ENCODE data around the gene SMIM26. TPM values are rescaled to one million over a fixed set of nuclear protein-coding genes. Genes with fewer than 3 reads are reported as not detected.

SMIM26 gene
- total RNA-seq, 1 donor from 2014 or later: 55.7 TPM

DNA sequence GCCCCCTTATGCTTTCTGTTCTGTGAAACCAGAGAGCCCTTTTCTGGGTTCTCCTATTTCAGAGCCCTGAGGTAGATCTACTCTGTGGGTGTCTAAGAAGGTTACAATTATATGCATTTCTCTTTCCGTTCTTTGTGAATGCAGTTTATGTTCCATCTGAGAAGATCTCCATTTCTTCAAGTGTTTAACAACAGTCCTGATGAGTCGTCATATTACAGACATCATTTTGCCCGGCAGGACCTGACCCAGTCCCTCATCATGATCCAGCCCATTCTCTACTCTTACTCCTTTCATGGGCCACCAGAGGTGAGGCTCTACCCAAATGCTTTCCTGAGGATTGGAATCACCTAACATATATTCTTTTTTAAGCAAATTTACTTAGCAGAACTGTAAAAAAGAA lies 18.8 kb upstream of the SMIM26 start:
- Mint-ChIP-seq H3K9me3 (ENCODE audit: unreplicated experiment) (no peaks in the 10 kb centered on the region), H3K27me3 (ENCODE audit: unreplicated experiment) (no peaks in the 10 kb centered on the region), H3K36me3 (ENCODE audit: unreplicated experiment) (peaks cover 35% of the 10 kb centered on the region), H3K4me3 (ENCODE audit: unreplicated experiment) (no peak overlapping the region), H3K27ac (ENCODE audit: unreplicated experiment) (no peak overlapping the region), H3K4me1 (ENCODE audit: unreplicated experiment) (no peaks in the 10 kb centered on the region)
- TF ChIP-seq, protein P1, sequence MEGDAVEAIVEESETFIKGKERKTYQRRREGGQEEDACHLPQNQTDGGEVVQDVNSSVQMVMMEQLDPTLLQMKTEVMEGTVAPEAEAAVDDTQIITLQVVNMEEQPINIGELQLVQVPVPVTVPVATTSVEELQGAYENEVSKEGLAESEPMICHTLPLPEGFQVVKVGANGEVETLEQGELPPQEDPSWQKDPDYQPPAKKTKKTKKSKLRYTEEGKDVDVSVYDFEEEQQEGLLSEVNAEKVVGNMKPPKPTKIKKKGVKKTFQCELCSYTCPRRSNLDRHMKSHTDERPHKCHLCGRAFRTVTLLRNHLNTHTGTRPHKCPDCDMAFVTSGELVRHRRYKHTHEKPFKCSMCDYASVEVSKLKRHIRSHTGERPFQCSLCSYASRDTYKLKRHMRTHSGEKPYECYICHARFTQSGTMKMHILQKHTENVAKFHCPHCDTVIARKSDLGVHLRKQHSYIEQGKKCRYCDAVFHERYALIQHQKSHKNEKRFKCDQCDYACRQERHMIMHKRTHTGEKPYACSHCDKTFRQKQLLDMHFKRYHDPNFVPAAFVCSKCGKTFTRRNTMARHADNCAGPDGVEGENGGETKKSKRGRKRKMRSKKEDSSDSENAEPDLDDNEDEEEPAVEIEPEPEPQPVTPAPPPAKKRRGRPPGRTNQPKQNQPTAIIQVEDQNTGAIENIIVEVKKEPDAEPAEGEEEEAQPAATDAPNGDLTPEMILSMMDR (IDR thresholded peaks at IDR 0.05): no peak
- DNase-seq (ENCODE audit: extremely low spot score, unreplicated experiment): no peak

DNA sequence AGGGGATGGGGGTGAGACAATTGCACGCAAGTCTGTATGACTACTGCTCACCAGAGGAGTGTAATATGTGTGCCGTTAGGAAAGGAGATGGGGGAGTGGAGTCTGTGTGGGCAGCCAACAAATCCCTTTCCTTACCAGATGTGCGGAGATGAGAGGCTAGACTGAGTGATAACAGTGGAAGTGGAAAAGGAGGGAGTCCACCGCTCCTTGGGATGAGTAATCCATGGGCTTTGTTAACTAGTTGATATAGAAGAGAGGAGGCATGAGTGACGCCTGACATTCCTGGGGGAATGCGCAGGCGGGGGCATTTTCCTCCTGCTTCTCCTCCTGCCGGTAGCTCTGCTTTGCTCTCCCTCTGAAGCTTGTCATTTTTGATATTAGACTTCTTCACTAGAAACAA lies 13.5 kb upstream of the SMIM26 start:
- no peak for DNase-seq (ENCODE audit: extremely low spot score, unreplicated experiment)
- no peaks in the 10 kb centered on the region for H3K4me1 Mint-ChIP-seq (ENCODE audit: unreplicated experiment)
- H3K9me3 Mint-ChIP-seq (ENCODE audit: unreplicated experiment): no peaks in the 10 kb centered on the region
- H3K4me3 Mint-ChIP-seq (ENCODE audit: unreplicated experiment): no peak overlapping the region
- H3K27me3 Mint-ChIP-seq (ENCODE audit: unreplicated experiment): no peaks in the 10 kb centered on the region
- no peak overlapping the region for H3K27ac Mint-ChIP-seq (ENCODE audit: unreplicated experiment)
- TF ChIP-seq, protein P1 (IDR thresholded peaks at IDR 0.05): no peak
- peaks cover 35% of the 10 kb centered on the region for H3K36me3 Mint-ChIP-seq (ENCODE audit: unreplicated experiment)

DNA sequence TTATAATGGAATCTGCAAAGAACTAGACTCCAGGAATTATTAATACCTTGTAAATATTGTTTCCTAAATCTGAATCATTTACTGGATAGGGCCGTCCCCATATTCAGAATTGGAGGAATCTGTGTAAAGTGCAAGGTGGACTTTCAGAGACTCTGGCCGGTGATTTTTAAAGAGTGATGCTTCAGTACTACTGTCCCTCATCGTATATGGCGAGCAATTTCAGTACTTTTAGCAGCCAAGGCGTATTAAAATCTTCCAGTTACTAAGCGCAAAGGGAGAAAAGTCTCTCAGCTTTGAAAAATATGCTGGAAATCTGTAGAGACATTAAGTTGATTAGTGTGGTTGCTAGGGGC lies 483 bp downstream of the SMIM26 start:
- Mint-ChIP-seq H3K9me3 (ENCODE audit: unreplicated experiment) (peaks cover 3% of the 10 kb centered on the region), H3K4me3 (ENCODE audit: unreplicated experiment) (peak overlapping the region; percentile 95), H3K36me3 (ENCODE audit: unreplicated experiment) (peaks cover 16% of the 10 kb centered on the region), H3K27ac (ENCODE audit: unreplicated experiment) (peak overlapping the region; percentile 98), H3K4me1 (ENCODE audit: unreplicated experiment) (peaks cover 19% of the 10 kb centered on the region), H3K27me3 (ENCODE audit: unreplicated experiment) (no peaks in the 10 kb centered on the region)
- DNase-seq (ENCODE audit: extremely low spot score, unreplicated experiment): no peak
- TF ChIP-seq, protein P1 (IDR thresholded peaks at IDR 0.05): no peak

DNA sequence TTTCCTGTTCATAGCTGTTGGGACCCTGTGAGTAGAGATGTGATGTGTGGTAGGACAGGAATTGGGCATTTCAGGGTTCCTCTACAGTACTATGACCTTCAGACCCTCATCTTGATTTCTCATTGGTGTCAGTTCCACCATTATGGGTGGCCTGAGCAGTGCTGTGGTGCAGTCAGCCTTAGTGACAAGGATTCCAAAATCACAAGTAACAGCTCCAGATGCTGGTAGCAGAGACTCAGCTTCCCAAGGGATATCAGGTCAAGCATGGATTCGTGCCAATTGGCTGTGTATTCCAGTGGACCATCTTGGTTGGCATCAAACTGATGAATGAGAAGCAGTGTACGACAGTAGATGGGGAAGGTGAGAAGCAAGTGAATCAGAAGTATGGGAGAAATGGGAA lies 3.8 kb downstream of the SMIM26 start:
- H3K36me3 Mint-ChIP-seq (ENCODE audit: unreplicated experiment): peaks cover 13% of the 10 kb centered on the region
- no peaks in the 10 kb centered on the region for H3K27me3 Mint-ChIP-seq (ENCODE audit: unreplicated experiment)
- H3K4me1 Mint-ChIP-seq (ENCODE audit: unreplicated experiment): peaks cover 19% of the 10 kb centered on the region
- TF ChIP-seq, protein P1 (IDR thresholded peaks at IDR 0.05): no peak
- no peak overlapping the region for H3K27ac Mint-ChIP-seq (ENCODE audit: unreplicated experiment)
- peaks cover 3% of the 10 kb centered on the region for H3K9me3 Mint-ChIP-seq (ENCODE audit: unreplicated experiment)
- no peak overlapping the region for H3K4me3 Mint-ChIP-seq (ENCODE audit: unreplicated experiment)
- no peak for DNase-seq (ENCODE audit: extremely low spot score, unreplicated experiment)

DNA sequence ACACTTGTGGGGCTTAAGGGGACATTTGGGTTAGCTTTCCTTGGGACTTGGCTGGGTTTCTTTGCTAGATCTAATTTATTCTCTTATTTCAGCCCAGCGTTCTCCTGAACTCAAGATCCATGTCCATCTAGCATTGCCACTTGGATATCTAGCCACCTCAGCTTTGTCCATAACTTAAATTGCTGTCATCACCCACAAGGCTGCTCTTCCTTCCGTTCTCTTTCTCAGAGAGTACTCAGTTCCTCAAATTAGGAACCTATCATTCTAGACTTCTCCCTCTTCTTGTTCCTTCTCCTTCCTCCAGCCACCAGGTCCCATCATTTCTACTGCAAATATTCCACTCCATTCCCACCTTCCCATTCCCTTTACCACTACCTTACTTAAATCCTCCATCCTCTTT lies 4.3 kb downstream of the SMIM26 start:
- TF ChIP-seq, protein P1 (IDR thresholded peaks at IDR 0.05): no peak
- no peak overlapping the region for H3K4me3 Mint-ChIP-seq (ENCODE audit: unreplicated experiment)
- no peaks in the 10 kb centered on the region for H3K27me3 Mint-ChIP-seq (ENCODE audit: unreplicated experiment)
- H3K27ac Mint-ChIP-seq (ENCODE audit: unreplicated experiment): no peak overlapping the region
- no peak for DNase-seq (ENCODE audit: extremely low spot score, unreplicated experiment)
- peaks cover 3% of the 10 kb centered on the region for H3K9me3 Mint-ChIP-seq (ENCODE audit: unreplicated experiment)
- H3K36me3 Mint-ChIP-seq (ENCODE audit: unreplicated experiment): peaks cover 13% of the 10 kb centered on the region
- H3K4me1 Mint-ChIP-seq (ENCODE audit: unreplicated experiment): peaks cover 15% of the 10 kb centered on the region

Measured in osteocyte (in vitro differentiated cells).